Measurements from ENCODE around the gene KRTAP5-3. TPM values are rescaled to one million over a fixed set of nuclear protein-coding genes. Genes with fewer than 3 reads are reported as not detected.

The KRTAP5-3 gene
- total RNA-seq, 1 experiment from 2014 or later = not detected

GRCh38 chr11:1630271-1630670, 22.0 kb upstream of the KRTAP5-3 start:
- H4K20me1 ChIP-seq (ENCODE audit: insufficient read depth, low read depth, low read length) = no peaks in the 10 kb centered on the region
- no peak for DNase-seq
- no peak overlapping the region for H2AFZ ChIP-seq (ENCODE audit: low read length)
- H3K4me1 ChIP-seq (ENCODE audit: low read length) = no peaks in the 10 kb centered on the region
- no peak overlapping the region for H3K4me2 ChIP-seq (ENCODE audit: low read depth, low read length, poor library complexity, severe bottlenecking)
- no peaks in the 10 kb centered on the region for H3K36me3 ChIP-seq (ENCODE audit: insufficient read depth, low read length)
- no peak overlapping the region for H3K9ac ChIP-seq (ENCODE audit: low read length)
- H3K4me3 ChIP-seq (ENCODE audit: low read length) = no peak overlapping the region
- H3K9me3 ChIP-seq (ENCODE audit: low read length) = no peaks in the 10 kb centered on the region
- H3K27me3 ChIP-seq (ENCODE audit: low read length) = no peaks in the 10 kb centered on the region
- no peaks in the 10 kb centered on the region for H3K79me2 ChIP-seq (ENCODE audit: low read length)
- H3K27ac ChIP-seq (ENCODE audit: low read length) = no peak overlapping the region
- H3K9me2 ChIP-seq (replicated peaks; ENCODE audit: insufficient read depth, low read length) = no peaks in the 10 kb centered on the region

DNA sequence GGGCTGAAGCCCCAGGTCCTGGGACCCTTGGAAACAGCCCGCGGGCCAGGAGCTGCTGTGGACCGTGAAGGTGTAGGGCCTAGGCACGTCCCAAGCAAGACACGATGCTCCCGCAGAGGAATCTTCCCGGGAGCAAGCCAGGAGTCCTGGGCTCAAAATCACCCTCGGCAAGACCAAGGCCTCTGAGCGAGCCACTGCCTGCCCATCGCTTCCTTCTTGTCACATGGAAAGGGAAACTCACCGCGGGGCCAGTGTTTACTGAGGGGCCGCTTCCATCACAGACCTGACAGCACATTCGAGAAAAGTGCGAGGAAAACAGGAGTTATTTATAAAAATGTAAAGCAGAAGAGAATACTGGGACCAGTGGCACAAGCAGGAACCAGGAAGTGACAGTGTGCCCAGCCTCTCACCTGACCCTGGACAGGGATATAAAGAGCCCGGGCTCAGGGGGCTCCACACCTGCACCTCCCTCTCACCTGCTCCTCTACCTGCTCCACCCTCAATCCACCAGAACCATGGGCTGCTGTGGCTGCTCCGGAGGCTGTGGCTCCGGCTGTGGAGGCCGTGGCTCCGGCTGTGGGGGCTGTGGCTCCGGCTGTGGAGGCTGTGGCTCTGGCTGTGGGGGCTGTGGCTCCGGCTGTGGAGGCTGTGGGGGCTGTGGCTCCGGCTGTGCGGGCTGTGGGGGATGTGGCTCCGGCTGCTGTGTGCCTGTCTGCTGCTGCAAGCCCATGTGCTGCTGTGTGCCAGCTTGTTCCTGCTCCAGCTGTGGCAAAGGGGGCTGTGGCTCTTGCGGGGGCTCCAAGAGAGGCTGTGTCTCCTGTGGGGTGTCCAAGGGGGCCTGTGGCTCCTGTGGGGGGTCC, 21.3 kb upstream of the KRTAP5-3 start, which contains the start of gene KRTAP5-5:
Gene KRTAP5-5 (plus strand): TSS at position 450 of the 860 bp plus-strand sequence. CDS start 66 bp downstream, at position 516.
- H3K27me3 ChIP-seq (ENCODE audit: low read length) = no peaks in the 10 kb centered on the region
- no peak within 1 kb of the TSS for H3K4me2 ChIP-seq (ENCODE audit: low read depth, low read length, poor library complexity, severe bottlenecking)
- DNase-seq = no peak
- H3K36me3 ChIP-seq (ENCODE audit: insufficient read depth, low read length) = no peaks in the 10 kb centered on the region
- H4K20me1 ChIP-seq (ENCODE audit: insufficient read depth, low read depth, low read length) = no peaks in the 10 kb centered on the region
- H3K9me2 ChIP-seq (replicated peaks; ENCODE audit: insufficient read depth, low read length) = no peaks in the 10 kb centered on the region
- H3K9me3 ChIP-seq (ENCODE audit: low read length) = no peaks in the 10 kb centered on the region
- H2AFZ ChIP-seq (ENCODE audit: low read length) = no peak within 1 kb of the TSS
- H3K9ac ChIP-seq (ENCODE audit: low read length) = no peak within 1 kb of the TSS
- no peaks in the 10 kb centered on the region for H3K4me1 ChIP-seq (ENCODE audit: low read length)
- H3K79me2 ChIP-seq (ENCODE audit: low read length) = no peaks in the 10 kb centered on the region
- no peak within 1 kb of the TSS for H3K27ac ChIP-seq (ENCODE audit: low read length)
- H3K4me3 ChIP-seq (ENCODE audit: low read length) = no peak within 1 kb of the TSS

DNA sequence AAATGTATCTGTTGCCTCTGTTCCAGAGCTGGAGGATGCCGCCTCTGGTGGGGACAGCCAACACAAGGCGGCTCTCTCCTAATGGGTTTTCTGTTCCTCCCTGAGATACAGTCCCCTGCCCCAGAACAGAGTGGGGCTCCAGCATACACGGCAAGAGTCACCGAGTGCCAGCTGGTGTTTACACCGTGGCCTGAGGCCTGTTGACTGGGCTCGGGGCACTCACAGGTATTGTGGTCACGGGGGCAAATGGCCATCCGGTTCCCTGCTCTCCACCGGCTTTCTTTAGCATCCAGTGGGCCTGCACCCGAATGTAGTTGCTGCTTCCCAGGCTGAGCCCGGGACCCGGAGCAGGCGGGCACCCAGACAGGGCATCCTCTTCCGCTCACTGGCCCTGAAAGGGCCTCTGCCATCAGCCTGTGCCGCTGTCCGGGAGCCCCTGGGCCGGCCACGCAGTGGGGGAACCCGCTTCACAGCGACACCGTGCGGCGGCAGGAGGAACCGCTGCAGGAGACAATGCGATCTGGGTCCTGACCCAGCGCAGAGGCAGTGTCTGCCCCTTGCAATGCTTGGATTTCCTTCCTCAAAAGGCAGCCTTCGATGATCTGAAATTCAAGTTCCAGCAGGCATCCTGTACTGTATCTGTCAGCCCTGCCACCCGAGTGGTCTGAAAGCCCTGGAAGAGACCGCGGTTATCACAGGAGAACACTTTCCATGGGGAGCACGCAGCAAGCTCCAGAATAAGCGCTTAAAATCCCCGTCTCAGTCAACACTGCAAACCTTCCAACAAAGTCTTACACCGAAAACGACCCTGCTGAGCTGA, 20.5 kb upstream of the KRTAP5-3 start:
- no peaks in the 10 kb centered on the region for H3K27me3 ChIP-seq (ENCODE audit: low read length)
- no peak overlapping the region for H3K4me3 ChIP-seq (ENCODE audit: low read length)
- no peak overlapping the region for H2AFZ ChIP-seq (ENCODE audit: low read length)
- no peaks in the 10 kb centered on the region for H3K9me2 ChIP-seq (replicated peaks; ENCODE audit: insufficient read depth, low read length)
- H3K9ac ChIP-seq (ENCODE audit: low read length) = no peak overlapping the region
- no peaks in the 10 kb centered on the region for H3K36me3 ChIP-seq (ENCODE audit: insufficient read depth, low read length)
- H4K20me1 ChIP-seq (ENCODE audit: insufficient read depth, low read depth, low read length) = no peaks in the 10 kb centered on the region
- no peaks in the 10 kb centered on the region for H3K9me3 ChIP-seq (ENCODE audit: low read length)
- no peak overlapping the region for H3K4me2 ChIP-seq (ENCODE audit: low read depth, low read length, poor library complexity, severe bottlenecking)
- H3K79me2 ChIP-seq (ENCODE audit: low read length) = no peaks in the 10 kb centered on the region
- peak; percentile 70 for DNase-seq
- H3K27ac ChIP-seq (ENCODE audit: low read length) = no peak overlapping the region
- no peaks in the 10 kb centered on the region for H3K4me1 ChIP-seq (ENCODE audit: low read length)

DNA sequence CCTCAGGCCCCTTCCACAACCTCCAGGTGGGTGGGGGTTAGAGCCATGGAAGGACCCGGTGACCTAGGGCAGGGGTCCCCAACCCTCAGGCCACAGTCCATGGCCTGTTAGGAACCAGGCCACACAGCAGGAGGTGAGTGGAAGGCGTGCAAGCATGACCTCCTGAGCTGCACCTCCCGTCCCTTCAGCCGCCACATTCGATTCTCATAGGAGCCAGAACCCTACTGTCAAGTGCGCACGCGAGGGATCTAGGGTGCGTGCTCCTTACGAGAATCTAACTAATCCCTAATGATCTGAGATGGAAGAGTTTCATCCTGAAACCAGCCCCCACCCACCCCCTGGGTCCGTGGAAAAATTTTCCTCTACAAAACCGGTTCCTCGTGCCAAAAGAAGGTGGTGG, 17.3 kb upstream of the KRTAP5-3 start:
- H2AFZ ChIP-seq (ENCODE audit: low read length) = no peak overlapping the region
- no peaks in the 10 kb centered on the region for H3K79me2 ChIP-seq (ENCODE audit: low read length)
- H4K20me1 ChIP-seq (ENCODE audit: insufficient read depth, low read depth, low read length) = no peaks in the 10 kb centered on the region
- H3K36me3 ChIP-seq (ENCODE audit: insufficient read depth, low read length) = no peaks in the 10 kb centered on the region
- no peaks in the 10 kb centered on the region for H3K27me3 ChIP-seq (ENCODE audit: low read length)
- H3K9me3 ChIP-seq (ENCODE audit: low read length) = no peaks in the 10 kb centered on the region
- no peak for DNase-seq
- no peak overlapping the region for H3K9ac ChIP-seq (ENCODE audit: low read length)
- no peaks in the 10 kb centered on the region for H3K4me1 ChIP-seq (ENCODE audit: low read length)
- H3K9me2 ChIP-seq (replicated peaks; ENCODE audit: insufficient read depth, low read length) = no peaks in the 10 kb centered on the region
- no peak overlapping the region for H3K27ac ChIP-seq (ENCODE audit: low read length)
- H3K4me3 ChIP-seq (ENCODE audit: low read length) = no peak overlapping the region
- H3K4me2 ChIP-seq (ENCODE audit: low read depth, low read length, poor library complexity, severe bottlenecking) = no peak overlapping the region

- Histone ChIP-seq H3K4me1 (ENCODE audit: low read length) (no peaks in the 10 kb centered on the region), H3K9ac (ENCODE audit: low read length) (no peak overlapping the region), H3K36me3 (ENCODE audit: insufficient read depth, low read length) (no peaks in the 10 kb centered on the region), H3K4me2 (ENCODE audit: low read depth, low read length, poor library complexity, severe bottlenecking) (no peak overlapping the region), H3K9me2 (replicated peaks; ENCODE audit: insufficient read depth, low read length) (no peaks in the 10 kb centered on the region), H3K79me2 (ENCODE audit: low read length) (no peaks in the 10 kb centered on the region), H3K4me3 (ENCODE audit: low read length) (no peak overlapping the region), H4K20me1 (ENCODE audit: insufficient read depth, low read depth, low read length) (no peaks in the 10 kb centered on the region), H2AFZ (ENCODE audit: low read length) (no peak overlapping the region), H3K27me3 (ENCODE audit: low read length) (no peaks in the 10 kb centered on the region), H3K9me3 (ENCODE audit: low read length) (no peaks in the 10 kb centered on the region), H3K27ac (ENCODE audit: low read length) (no peak overlapping the region)
- no peak for DNase-seq
These were observed 16.4 kb upstream of the KRTAP5-3 start for GRCh38 chr11:1624621-1625020.

DNA sequence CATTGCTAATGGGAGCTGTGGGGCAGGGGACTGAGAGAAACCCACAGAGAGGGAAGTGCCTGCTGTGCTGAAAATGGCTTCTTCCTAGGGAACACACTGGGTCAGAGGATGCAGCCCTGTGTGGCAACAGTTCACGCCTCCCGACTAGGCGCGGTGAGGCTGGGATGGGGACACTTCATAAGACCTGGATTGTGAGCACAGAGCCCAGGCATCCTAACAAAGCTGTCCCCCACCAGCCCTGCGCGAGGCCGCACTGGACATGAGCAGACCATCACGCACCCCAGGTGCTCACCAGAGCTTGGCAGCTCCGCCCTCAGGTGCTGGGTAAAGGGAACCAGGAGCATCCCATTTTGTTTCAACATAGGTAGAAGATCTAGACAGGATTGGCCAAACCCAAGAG, 15.5 kb upstream of the KRTAP5-3 start:
- H3K9ac ChIP-seq (ENCODE audit: low read length) = no peak overlapping the region
- no peaks in the 10 kb centered on the region for H4K20me1 ChIP-seq (ENCODE audit: insufficient read depth, low read depth, low read length)
- H3K4me3 ChIP-seq (ENCODE audit: low read length) = no peak overlapping the region
- no peaks in the 10 kb centered on the region for H3K9me3 ChIP-seq (ENCODE audit: low read length)
- H3K27ac ChIP-seq (ENCODE audit: low read length) = no peak overlapping the region
- H3K4me2 ChIP-seq (ENCODE audit: low read depth, low read length, poor library complexity, severe bottlenecking) = no peak overlapping the region
- no peak for DNase-seq
- no peak overlapping the region for H2AFZ ChIP-seq (ENCODE audit: low read length)
- no peaks in the 10 kb centered on the region for H3K36me3 ChIP-seq (ENCODE audit: insufficient read depth, low read length)
- no peaks in the 10 kb centered on the region for H3K4me1 ChIP-seq (ENCODE audit: low read length)
- H3K79me2 ChIP-seq (ENCODE audit: low read length) = no peaks in the 10 kb centered on the region
- H3K9me2 ChIP-seq (replicated peaks; ENCODE audit: insufficient read depth, low read length) = no peaks in the 10 kb centered on the region
- H3K27me3 ChIP-seq (ENCODE audit: low read length) = no peaks in the 10 kb centered on the region

- Histone ChIP-seq H3K27ac (ENCODE audit: low read length) (no peak within 1 kb of the TSS), H3K9me3 (ENCODE audit: low read length) (no peaks in the 10 kb centered on the region), H2AFZ (ENCODE audit: low read length) (no peak within 1 kb of the TSS), H3K27me3 (ENCODE audit: low read length) (no peaks in the 10 kb centered on the region), H3K36me3 (ENCODE audit: insufficient read depth, low read length) (no peaks in the 10 kb centered on the region), H3K4me3 (ENCODE audit: low read length) (no peak within 1 kb of the TSS), H3K4me2 (ENCODE audit: low read depth, low read length, poor library complexity, severe bottlenecking) (no peak within 1 kb of the TSS), H4K20me1 (ENCODE audit: insufficient read depth, low read depth, low read length) (no peaks in the 10 kb centered on the region), H3K9ac (ENCODE audit: low read length) (no peak within 1 kb of the TSS), H3K9me2 (replicated peaks; ENCODE audit: insufficient read depth, low read length) (no peaks in the 10 kb centered on the region), H3K79me2 (ENCODE audit: low read length) (no peaks in the 10 kb centered on the region), H3K4me1 (ENCODE audit: low read length) (no peaks in the 10 kb centered on the region)
- DNase-seq = no peak
These were observed 13.8 kb upstream of the KRTAP5-3 start, which contains the start of gene KRTAP5-4 for GRCh38 chr11:1622086-1622485. TSS of gene KRTAP5-4 (minus strand) at chr11:1622138. CDS start at chr11:1622093, 45 bp downstream.

DNA sequence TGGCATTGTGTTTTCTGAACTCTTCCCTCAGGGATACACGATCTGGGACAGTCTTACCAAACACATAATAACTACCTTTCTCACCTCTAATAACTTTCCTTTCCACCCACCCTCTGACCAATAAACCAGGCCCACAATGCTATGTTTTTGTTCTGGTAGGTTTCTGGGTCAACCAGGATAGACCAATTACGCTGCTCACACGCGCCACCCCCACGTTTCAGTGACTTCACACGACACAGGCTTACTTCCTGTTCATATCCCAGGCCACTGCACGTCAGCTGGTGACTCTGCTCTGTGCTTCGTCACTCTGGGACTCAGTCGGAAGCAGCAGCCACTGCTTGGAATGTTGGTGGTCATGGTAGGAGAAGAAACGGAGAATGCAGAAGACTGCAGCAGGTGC, 11.2 kb upstream of the KRTAP5-3 start:
- no peaks in the 10 kb centered on the region for H4K20me1 ChIP-seq (ENCODE audit: insufficient read depth, low read depth, low read length)
- H3K9me2 ChIP-seq (replicated peaks; ENCODE audit: insufficient read depth, low read length) = no peaks in the 10 kb centered on the region
- H3K4me1 ChIP-seq (ENCODE audit: low read length) = no peaks in the 10 kb centered on the region
- no peak for DNase-seq
- H3K4me3 ChIP-seq (ENCODE audit: low read length) = no peak overlapping the region
- no peak overlapping the region for H3K4me2 ChIP-seq (ENCODE audit: low read depth, low read length, poor library complexity, severe bottlenecking)
- no peaks in the 10 kb centered on the region for H3K79me2 ChIP-seq (ENCODE audit: low read length)
- no peak overlapping the region for H3K9ac ChIP-seq (ENCODE audit: low read length)
- H3K27ac ChIP-seq (ENCODE audit: low read length) = no peak overlapping the region
- no peaks in the 10 kb centered on the region for H3K27me3 ChIP-seq (ENCODE audit: low read length)
- no peak overlapping the region for H2AFZ ChIP-seq (ENCODE audit: low read length)
- no peaks in the 10 kb centered on the region for H3K36me3 ChIP-seq (ENCODE audit: insufficient read depth, low read length)
- H3K9me3 ChIP-seq (ENCODE audit: low read length) = no peaks in the 10 kb centered on the region
